Tibial nerve (tissue), 4 donors: Measurements from ENCODE around the gene CCDC82. TPM values are rescaled to one million over a fixed set of nuclear protein-coding genes. Genes with fewer than 3 reads are reported as not detected.
A peak's percentile ranks its signal among the peaks of the same experiment; 100 is the strongest.

Source experiments
- DNase-seq, 2 donors: peaks; one replicate each; pipeline ENCODE4 v3.0.0-alpha.2; 2019; ENCODE audit warnings: low spot score in 2 of 2
- H3K27ac ChIP-seq, 4 donors: fragments of 200-600 bp; sonication (generic) in 3 of 4; one replicate each; pipeline ENCODE4 v1.5.1; 2017 to 2019; ENCODE audit warnings: mild to moderate bottlenecking in 1 of 4
- H3K27me3 ChIP-seq, 2 donors: fragments of 200-600 bp; sonication (generic) in 1 of 2; one replicate each; pipeline versions ENCODE4 v1.5.1 to v1.6.0; 2017 to 2019
- H3K36me3 ChIP-seq, 3 donors: fragments of 200-600 bp; sonication (generic); one replicate each; pipeline ENCODE4 v1.5.1; 2018 to 2019
- H3K4me1 ChIP-seq, 4 donors: fragments of 200-600 bp; sonication (generic) in 3 of 4; one replicate each; pipeline ENCODE4 v1.5.1; 2017 to 2019
- H3K4me3 ChIP-seq, 4 donors: fragments of 200-600 bp; sonication (generic) in 3 of 4; one replicate each; pipeline ENCODE4 v1.5.1; 2017 to 2019; ENCODE audit warnings: mild to moderate bottlenecking in 1 of 4, moderate library complexity in 1 of 4
- H3K9me3 ChIP-seq, 4 donors: fragments of 200-600 bp; sonication (generic) in 3 of 4; one replicate each; pipeline ENCODE4 v1.5.1; 2017 to 2019
- EP300 ChIP-seq, 2 donors: sonication (generic); formaldehyde crosslinking; IDR thresholded peaks; one replicate each; pipeline ENCODE4 v1.6.1; 2017; ENCODE audit warnings: antibody characterized with exemption in 2 of 2, mild to moderate bottlenecking in 1 of 2
- POLR2A ChIP-seq, 2 donors: fragments of 450-650 bp; IDR thresholded peaks; one replicate each; pipeline ENCODE4 v1.6.1; 2017; ENCODE audit warnings: antibody characterized with exemption in 2 of 2, mild to moderate bottlenecking in 2 of 2, moderate library complexity in 2 of 2
- WGBS, 2 donors: methylation state at CpG; one replicate each; pipeline ENCODE4 v1.1.5; 2018; 5-methylcytosine and 5-hydroxymethylcytosine counted together
- total RNA-seq, 4 donors: library from RNA; depleted of rRNA; stranded (reverse); fragments of >200 nt; gene quantifications; one replicate each; pipeline ENCODE4 v1.1.0, GENCODE V29; 2016
- TF ChIP-seq, protein P1 (sequence below), 5 experiments: fragments of 200-600 bp in 3 of 5; fragments of 450-650 bp in 2 of 5; sonication (generic) in 3 of 5; IDR thresholded peaks; one replicate each; pipeline ENCODE4 v1.5.1; 2016 to 2019; ENCODE audit warnings: antibody characterized with exemption in 5 of 5, mild to moderate bottlenecking in 3 of 5, moderate library complexity in 2 of 5

Gene CCDC82
- total RNA-seq, 4 donors from 2014 or later, result 41.9 to 73.4 (median 49.5) TPM

GRCh38 chr11:96342961-96343711 lies 46.6 kb downstream of the CCDC82 start, which contains the start of gene MAML2:
MAML2 (minus strand) TSS chr11:96343195; CDS start chr11:96341895, 1,300 bp downstream.
- TF ChIP-seq EP300 (IDR thresholded peaks at IDR 0.05), result peak; percentile 34 to 90
- TF ChIP-seq, protein P1, sequence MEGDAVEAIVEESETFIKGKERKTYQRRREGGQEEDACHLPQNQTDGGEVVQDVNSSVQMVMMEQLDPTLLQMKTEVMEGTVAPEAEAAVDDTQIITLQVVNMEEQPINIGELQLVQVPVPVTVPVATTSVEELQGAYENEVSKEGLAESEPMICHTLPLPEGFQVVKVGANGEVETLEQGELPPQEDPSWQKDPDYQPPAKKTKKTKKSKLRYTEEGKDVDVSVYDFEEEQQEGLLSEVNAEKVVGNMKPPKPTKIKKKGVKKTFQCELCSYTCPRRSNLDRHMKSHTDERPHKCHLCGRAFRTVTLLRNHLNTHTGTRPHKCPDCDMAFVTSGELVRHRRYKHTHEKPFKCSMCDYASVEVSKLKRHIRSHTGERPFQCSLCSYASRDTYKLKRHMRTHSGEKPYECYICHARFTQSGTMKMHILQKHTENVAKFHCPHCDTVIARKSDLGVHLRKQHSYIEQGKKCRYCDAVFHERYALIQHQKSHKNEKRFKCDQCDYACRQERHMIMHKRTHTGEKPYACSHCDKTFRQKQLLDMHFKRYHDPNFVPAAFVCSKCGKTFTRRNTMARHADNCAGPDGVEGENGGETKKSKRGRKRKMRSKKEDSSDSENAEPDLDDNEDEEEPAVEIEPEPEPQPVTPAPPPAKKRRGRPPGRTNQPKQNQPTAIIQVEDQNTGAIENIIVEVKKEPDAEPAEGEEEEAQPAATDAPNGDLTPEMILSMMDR (IDR thresholded peaks at IDR 0.05), result peak; percentile 86 to 99 (median 94)
- no peak for TF ChIP-seq POLR2A (IDR thresholded peaks at IDR 0.05)

DNA sequence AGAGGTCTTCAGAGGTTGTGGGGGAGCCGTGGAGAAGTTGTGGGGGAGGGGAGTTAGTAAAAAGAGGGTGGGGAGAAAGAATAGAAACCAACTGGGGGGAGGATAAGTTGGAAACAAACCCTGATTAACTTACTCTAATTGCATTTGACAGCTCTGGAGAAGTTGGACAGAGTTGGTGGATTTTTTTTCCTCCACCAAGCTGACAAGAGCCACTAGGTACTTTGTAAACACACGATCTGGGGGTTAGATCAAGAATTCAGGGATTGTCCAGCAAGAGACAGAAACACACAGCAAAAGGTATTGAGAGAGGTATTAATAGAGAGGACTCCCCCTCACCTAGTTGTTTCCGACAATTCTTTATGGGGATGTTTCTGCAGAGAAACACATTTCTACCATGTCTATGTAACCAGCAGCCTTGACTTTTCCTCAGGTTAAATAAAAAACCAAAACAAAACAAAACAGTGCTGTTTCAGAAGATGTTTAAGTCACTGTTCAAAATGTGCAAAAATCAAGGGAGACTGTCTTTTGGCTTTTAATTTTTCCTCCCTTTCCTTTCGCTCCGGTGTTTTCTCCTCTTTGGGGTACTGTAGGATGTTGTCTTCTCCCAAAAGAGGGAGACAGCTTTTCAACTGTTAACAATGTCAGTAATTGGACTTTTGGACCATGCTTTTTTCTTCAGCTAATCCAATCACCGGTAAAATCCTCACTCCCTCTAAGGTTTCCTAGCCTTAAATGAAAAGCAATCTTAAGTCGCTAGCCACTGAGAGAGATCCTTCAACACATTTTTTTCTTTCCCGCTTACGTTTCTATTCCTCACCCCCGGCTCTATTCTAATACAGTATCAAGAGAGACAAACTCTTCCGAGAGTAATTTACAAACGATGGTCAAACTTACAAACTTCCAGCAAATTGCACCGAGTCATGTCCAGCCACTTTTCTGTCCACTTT lies 47.4 kb downstream of the CCDC82 start:
- H3K4me1 ChIP-seq, result peaks cover 0 to 47% (median 35%) of the 10 kb centered on the region in 4 donors

More at GRCh38 chr11:96342961-96343711, 46.6 kb downstream of the CCDC82 start, which contains the start of gene MAML2:
- WGBS, 2 donors, result 7% methylated on average over 31 of the region's 31 CpGs
- peaks cover 0 to 39% (median 27%) of the 10 kb centered on the region in 4 donors for H3K4me1 ChIP-seq
- peaks cover 0 to 8% (median 0%) of the 10 kb centered on the region in 4 donors for H3K9me3 ChIP-seq
- no peaks in the 10 kb centered on the region for H3K36me3 ChIP-seq
- H3K27ac ChIP-seq, result peak within 1 kb of the TSS; percentile 83 to 93 (median 88)
- H3K27me3 ChIP-seq, result no peaks in the 10 kb centered on the region
- peak; percentile 86 to 87 for DNase-seq
- H3K4me3 ChIP-seq, result peak within 1 kb of the TSS; percentile 53 to 70 (median 60)

GRCh38 chr11:96341211-96342013 lies 48.3 kb downstream of the CCDC82 start:
- WGBS, 2 donors, result 26 to 30% methylated on average over 12 to 23 of the region's 26 CpGs
- Histone ChIP-seq H3K27me3 (no peaks in the 10 kb centered on the region), H3K4me3 (peak overlapping the region; percentile 53 to 70 (median 60)), H3K27ac (peak overlapping the region; percentile 83 to 93 (median 88)), H3K4me1 (peaks cover 0 to 56% (median 37%) of the 10 kb centered on the region in 4 donors), H3K9me3 (no peaks in the 10 kb centered on the region), H3K36me3 (no peaks in the 10 kb centered on the region)
- TF ChIP-seq POLR2A (IDR thresholded peaks at IDR 0.05), result peak in 1 of 2 donors; percentile 22
- TF ChIP-seq EP300 (IDR thresholded peaks at IDR 0.05), result peak in 1 of 2 donors; percentile 61
- TF ChIP-seq, protein P1 (IDR thresholded peaks at IDR 0.05), result peak; percentile 24 to 58 (median 43)
- peak in 1 of 2 donors; percentile 49 for DNase-seq

More for the DNA sequence above, 47.4 kb downstream of the CCDC82 start:
- peak overlapping the region; percentile 83 to 93 (median 88) for H3K27ac ChIP-seq
- peak overlapping the region; percentile 53 to 70 (median 60) for H3K4me3 ChIP-seq
- H3K9me3 ChIP-seq, result no peaks in the 10 kb centered on the region
- H3K27me3 ChIP-seq, result no peaks in the 10 kb centered on the region
- 0 to 1% methylated on average over 13 of the region's 13 CpGs for WGBS, 2 donors
- TF ChIP-seq POLR2A (IDR thresholded peaks at IDR 0.05) (no peak), EP300 (IDR thresholded peaks at IDR 0.05) (no peak)
- TF ChIP-seq, protein P1 (IDR thresholded peaks at IDR 0.05), result no peak
- no peaks in the 10 kb centered on the region for H3K36me3 ChIP-seq
- no peak for DNase-seq

- no peaks in the 10 kb centered on the region for H3K9me3 ChIP-seq
- H3K4me3 ChIP-seq, result peak overlapping the region in 3 of 4 donors; percentile 58 to 70 (median 63)
- H3K36me3 ChIP-seq, result no peaks in the 10 kb centered on the region
- H3K27ac ChIP-seq, result peak overlapping the region; percentile 83 to 93 (median 88)
- TF ChIP-seq, protein P1 (IDR thresholded peaks at IDR 0.05), result no peak
- TF ChIP-seq EP300 (IDR thresholded peaks at IDR 0.05), result peak in 1 of 2 donors; percentile 42
- H3K4me1 ChIP-seq, result peaks cover 0 to 64% (median 38%) of the 10 kb centered on the region in 4 donors
- whole genome bisulfite sequencing, 2 donors, result 59 to 64% methylated on average over 4 of the region's 4 CpGs
- DNase-seq, result no peak
- H3K27me3 ChIP-seq, result no peaks in the 10 kb centered on the region
Observed at GRCh38 chr11:96340555-96340885, 49.2 kb downstream of the CCDC82 start.
